SK-N-SH (cell line): ENCODE results near the gene TMEM243. TPM values are rescaled to one million over a fixed set of nuclear protein-coding genes. Genes with fewer than 3 reads are reported as not detected.

Source experiments
- CTCF ChIA-PET: fragments of 300-600, 350-600 bp; formaldehyde crosslinking; extraction: SDS; loops from one replicate; lab custom pipeline; 2021; lab: Yijun Ruan, JAX
- POLR2A ChIA-PET: fragments of 350-600 bp; sonication (Branson Sonifier 250); formaldehyde crosslinking; extraction: SDS; loops from one replicate; lab custom pipeline; 2020; ENCODE audit warnings: antibody characterized with exemption, inconsistent platforms; lab: Yijun Ruan, JAX
- DNase-seq: peaks from one replicate; pipeline ENCODE4 v3.0.0; 2012
- H2AFZ ChIP-seq: fragments of 200-600 bp; sonication (generic); 2 replicates; pipeline ENCODE4 v1.8.1; 2016; ENCODE audit warnings: antibody characterized with exemption, mild to moderate bottlenecking, low read depth
- H3F3A ChIP-seq: fragments of 200-600 bp; sonication (generic); replicated peaks from 2 replicates; pipeline ENCODE3; 2016; ENCODE audit warnings: antibody characterized with exemption, mild to moderate bottlenecking; ENCODE audit not compliant: insufficient read depth
- H3K27ac ChIP-seq, 2 experiments: fragments of 200-500 bp in 1 of 2; fragments of 200-600 bp in 1 of 2; sonication (Bioruptor generic) in 1 of 2; sonication (generic), shearing (Covaris generic) in 1 of 2; 2 replicates each; pipeline versions ENCODE4 v1.5.1 to v1.6.1; 2014 to 2016; ENCODE audit warnings: low read depth in 2 of 2, inconsistent platforms in 1 of 2, low read length in 1 of 2, mild to moderate bottlenecking in 1 of 2, mixed read lengths in 1 of 2
- H3K27me3 ChIP-seq: fragments of 200-600 bp; sonication (generic), shearing (Covaris generic); 2 replicates; pipeline ENCODE4 v1.6.1; 2016; ENCODE audit warnings: mixed run types; ENCODE audit not compliant: insufficient read depth
- H3K36me3 ChIP-seq, 2 experiments: fragments of 200-500 bp in 1 of 2; fragments of 200-600 bp in 1 of 2; sonication (Bioruptor generic) in 1 of 2; sonication (generic) in 1 of 2; replicated peaks in 1 of 2; 2 replicates each; pipeline versions ENCODE3 to v1.5.1; 2014 to 2016; ENCODE audit warnings: low read length in 1 of 2, mild to moderate bottlenecking in 1 of 2; ENCODE audit not compliant: insufficient read depth in 2 of 2, control insufficient read depth in 1 of 2
- H3K4me1 ChIP-seq, 2 experiments: fragments of 200-500 bp in 1 of 2; fragments of 200-600 bp in 1 of 2; sonication (Bioruptor generic) in 1 of 2; sonication (generic), shearing (Covaris generic) in 1 of 2; 2 replicates each; pipeline versions ENCODE4 v1.5.1 to v1.6.1; 2014 to 2016; ENCODE audit warnings: low read depth in 1 of 2, low read length in 1 of 2, mixed run types in 1 of 2; ENCODE audit not compliant: insufficient read depth in 2 of 2, control insufficient read depth in 1 of 2
- H3K4me2 ChIP-seq: fragments of 200-600 bp; sonication (generic), shearing (Covaris generic); 2 replicates; pipeline ENCODE4 v1.6.1; 2017; ENCODE audit warnings: mixed run types
- H3K4me3 ChIP-seq, 2 experiments: fragments of 200-500 bp in 1 of 2; fragments of 200-600 bp in 1 of 2; sonication (Bioruptor generic) in 1 of 2; sonication (generic), shearing (Covaris generic) in 1 of 2; 2 replicates each; pipeline versions ENCODE4 v1.5.1 to v1.8.1; 2014 to 2016; ENCODE audit warnings: low read depth in 2 of 2, inconsistent platforms in 1 of 2, low read length in 1 of 2, mild to moderate bottlenecking in 1 of 2, mixed read lengths in 1 of 2, moderate library complexity in 1 of 2
- H3K79me2 ChIP-seq: fragments of 200-600 bp; sonication (generic); 2 replicates; pipeline ENCODE4 v1.8.1; 2017; ENCODE audit warnings: mild to moderate bottlenecking; ENCODE audit not compliant: insufficient read depth
- H3K9ac ChIP-seq: fragments of 200-600 bp; sonication (generic); 2 replicates; pipeline ENCODE4 v1.6.1; 2017; ENCODE audit warnings: mixed run types
- H3K9me2 ChIP-seq: fragments of 200-600 bp; sonication (generic); 2 replicates; pipeline ENCODE4 v1.6.1; 2017; ENCODE audit warnings: mixed run types
- H3K9me3 ChIP-seq: fragments of 200-600 bp; sonication (generic); 2 replicates; pipeline ENCODE4 v1.6.1; 2017; ENCODE audit warnings: mixed run types, mild to moderate bottlenecking, moderate library complexity
- H4K20me1 ChIP-seq: fragments of 200-600 bp; sonication (generic); 2 replicates; pipeline ENCODE4 v1.6.1; 2017; ENCODE audit warnings: mild to moderate bottlenecking, mixed run types; ENCODE audit not compliant: insufficient read depth
- CHD2 ChIP-seq: fragments of 150-350 bp; IDR thresholded peaks from 2 replicates; pipeline ENCODE4 v1.6.1; 2018; ENCODE audit warnings: low read length; ENCODE audit not compliant: partially characterized antibody
- ELF1 ChIP-seq: IDR thresholded peaks from 2 replicates; pipeline ENCODE4 v1.4.0; 2012
- EZH2phosphoT487 ChIP-seq: fragments of 200-600 bp; sonication (generic); IDR thresholded peaks from 2 replicates; pipeline ENCODE4 v1.6.1; 2017; ENCODE audit warnings: low read depth, mixed run types, mild to moderate bottlenecking, antibody characterized with exemption, moderate library complexity, borderline replicate concordance
- FOSL2 ChIP-seq: IDR thresholded peaks from 2 replicates; pipeline ENCODE4 v1.4.0; 2012; ENCODE audit warnings: low read depth, mild to moderate bottlenecking, moderate library complexity, borderline replicate concordance
- FOXM1 ChIP-seq: IDR thresholded peaks from 2 replicates; pipeline ENCODE4 v1.4.0; 2012; ENCODE audit warnings: low read depth, mild to moderate bottlenecking
- GABPA ChIP-seq: IDR thresholded peaks from 2 replicates; pipeline ENCODE4 v1.4.0; 2012; ENCODE audit warnings: low read depth, mild to moderate bottlenecking
- GATA2 ChIP-seq: sonication (generic); formaldehyde crosslinking; IDR thresholded peaks from 2 replicates; pipeline ENCODE4 v1.5.0; 2020; ENCODE audit warnings: mild to moderate bottlenecking, missing genetic modification reagents
- IRF3 ChIP-seq: fragments of 150-350 bp; IDR thresholded peaks from 2 replicates; pipeline ENCODE4 v1.6.1; 2016; ENCODE audit warnings: mild to moderate bottlenecking, low read depth, low read length
- MAX ChIP-seq: IDR thresholded peaks from 2 replicates; pipeline ENCODE4 v1.4.0; 2012; ENCODE audit warnings: low read depth
- MEF2A ChIP-seq: IDR thresholded peaks from 2 replicates; pipeline ENCODE4 v1.4.0; 2012; ENCODE audit warnings: low read depth, borderline replicate concordance
- MXI1 ChIP-seq: IDR thresholded peaks from 2 replicates; pipeline ENCODE4 v1.6.1; 2012; ENCODE audit warnings: mild to moderate bottlenecking, low read depth, low read length, improper control_type of control experiment
- POLR2AphosphoS5 ChIP-seq: IDR thresholded peaks from 2 replicates; pipeline ENCODE4 v1.6.1; 2012; ENCODE audit warnings: low read depth, low read length
- RCOR1 ChIP-seq: fragments of 150-350 bp; IDR thresholded peaks from 2 replicates; pipeline ENCODE4 v1.6.1; 2017; ENCODE audit warnings: antibody characterized with exemption, low read length
- RFX5 ChIP-seq: IDR thresholded peaks from 2 replicates; pipeline ENCODE4 v1.6.1; 2012; ENCODE audit warnings: mild to moderate bottlenecking, improper control_type of control experiment, low read length
- RXRA ChIP-seq: IDR thresholded peaks from 2 replicates; pipeline ENCODE4 v1.4.0; 2012; ENCODE audit warnings: low read depth, mild to moderate bottlenecking, borderline replicate concordance
- SMC3 ChIP-seq: IDR thresholded peaks from 2 replicates; pipeline ENCODE4 v1.6.1; 2012; ENCODE audit warnings: low read depth, low read length, improper control_type of control experiment
- TAF1 ChIP-seq: IDR thresholded peaks from 2 replicates; pipeline ENCODE4 v1.6.1; 2012; ENCODE audit warnings: low read depth, mild to moderate bottlenecking, low read length, moderate library complexity, borderline replicate concordance
- TEAD4 ChIP-seq: IDR thresholded peaks from 2 replicates; pipeline ENCODE4 v1.4.0; 2012; ENCODE audit warnings: mild to moderate bottlenecking, borderline replicate concordance; ENCODE audit not compliant: insufficient read depth
- USF2 ChIP-seq: fragments of 150-350 bp; IDR thresholded peaks from 2 replicates; pipeline ENCODE4 v1.6.1; 2017; ENCODE audit warnings: antibody characterized with exemption, low read length, low read depth, borderline replicate concordance
- YY1 ChIP-seq: IDR thresholded peaks from 2 replicates; pipeline ENCODE4 v1.4.0; 2012; ENCODE audit warnings: low read depth, mild to moderate bottlenecking
- WGBS: methylation state at CpG from one replicate; pipeline ENCODE4 v1.1.6; 2017; ENCODE audit warnings: low lambda C conversion rate; 5-methylcytosine and 5-hydroxymethylcytosine counted together
- polyA plus RNA-seq, 3 experiments: library from polyadenylated mRNA; depleted of rRNA; stranded (reverse); fragments of >200 nt; gene quantifications; 2 replicates each; pipeline ENCODE4 v1.2.3, GENCODE V29; 2012
- TF ChIP-seq, protein P1 (sequence below): IDR thresholded peaks from 2 replicates; pipeline ENCODE4 v1.4.0; 2012; ENCODE audit warnings: low read depth, borderline replicate concordance

TMEM243 gene
- polyA plus RNA-seq, 1 of the 3 experiments (the other 2 are of a cell fraction): 31.1 TPM

DNA sequence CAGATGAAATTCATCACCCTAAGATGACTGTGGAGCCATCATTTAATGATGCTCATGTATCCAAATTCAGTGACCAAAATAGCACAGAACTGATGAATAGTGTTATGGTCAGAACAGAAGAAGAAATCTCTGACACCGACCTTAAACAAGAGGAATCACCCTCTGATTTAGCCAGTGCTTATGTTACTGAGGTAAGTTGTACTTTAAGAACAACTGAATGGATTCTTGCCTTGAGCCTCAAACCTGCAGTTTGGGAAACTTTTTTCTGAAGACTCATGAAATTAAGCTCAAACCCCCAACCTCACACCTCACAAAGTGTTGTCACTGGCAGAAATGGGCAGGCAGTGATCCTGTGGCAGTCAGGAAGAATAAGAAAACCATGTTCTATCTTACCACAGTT, 25.6 kb downstream of the TMEM243 start:
- no peak for DNase-seq
- H3F3A ChIP-seq: peaks cover 13% of the 10 kb centered on the region
- TF ChIP-seq, protein P1, sequence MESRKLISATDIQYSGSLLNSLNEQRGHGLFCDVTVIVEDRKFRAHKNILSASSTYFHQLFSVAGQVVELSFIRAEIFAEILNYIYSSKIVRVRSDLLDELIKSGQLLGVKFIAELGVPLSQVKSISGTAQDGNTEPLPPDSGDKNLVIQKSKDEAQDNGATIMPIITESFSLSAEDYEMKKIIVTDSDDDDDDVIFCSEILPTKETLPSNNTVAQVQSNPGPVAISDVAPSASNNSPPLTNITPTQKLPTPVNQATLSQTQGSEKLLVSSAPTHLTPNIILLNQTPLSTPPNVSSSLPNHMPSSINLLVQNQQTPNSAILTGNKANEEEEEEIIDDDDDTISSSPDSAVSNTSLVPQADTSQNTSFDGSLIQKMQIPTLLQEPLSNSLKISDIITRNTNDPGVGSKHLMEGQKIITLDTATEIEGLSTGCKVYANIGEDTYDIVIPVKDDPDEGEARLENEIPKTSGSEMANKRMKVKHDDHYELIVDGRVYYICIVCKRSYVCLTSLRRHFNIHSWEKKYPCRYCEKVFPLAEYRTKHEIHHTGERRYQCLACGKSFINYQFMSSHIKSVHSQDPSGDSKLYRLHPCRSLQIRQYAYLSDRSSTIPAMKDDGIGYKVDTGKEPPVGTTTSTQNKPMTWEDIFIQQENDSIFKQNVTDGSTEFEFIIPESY: no peak
- TF ChIP-seq RXRA (no peak), CHD2 (no peak), POLR2AphosphoS5 (no peak), MEF2A (no peak), YY1 (no peak), RFX5 (no peak), IRF3 (no peak), MXI1 (no peak)
- H3K27me3 ChIP-seq: no peaks in the 10 kb centered on the region
- no peak overlapping the region for H3K9ac ChIP-seq
- no peaks in the 10 kb centered on the region for H3K9me3 ChIP-seq
- ChIA-PET POLR2A (no interaction called here), CTCF (interaction anchor here (1.0 kb wide), 1 partner anchor 8 kb away, joined by 3 read pairs; no protein-coding TSS in a partner anchor)
- no peak overlapping the region for H3K4me2 ChIP-seq
- H3K4me3 ChIP-seq: no peak overlapping the region
- no peak overlapping the region for H2AFZ ChIP-seq
- WGBS: 76% methylated on average over 1 of the region's 1 CpG
- peaks cover 13% of the 10 kb centered on the region; the same call in 1 of the 2 replicates for H3K79me2 ChIP-seq
- peaks cover 4% of the 10 kb centered on the region; the same call in 1 of the 2 replicates for H4K20me1 ChIP-seq
- H3K9me2 ChIP-seq: no peaks in the 10 kb centered on the region
- H3K4me1 ChIP-seq: no peaks in the 10 kb centered on the region; a peak in 1 of 4 replicates
- H3K36me3 ChIP-seq: peaks cover 99 to 100% of the 10 kb centered on the region in 2 experiments
- 0 out of 4 replicates have a peak overlapping the region, but pooled peaks of 1 of the 2 experiments have one; percentile 4 for H3K27ac ChIP-seq

- 89% methylated on average over 6 of the region's 6 CpGs for WGBS
- CTCF ChIA-PET: interaction anchor here (0.9 to 1.0 kb wide), 2 partner anchors 9 to 20 kb away, joined by 3 to 4 read pairs; no protein-coding TSS in a partner anchor
- Histone ChIP-seq H3K4me1 (no peaks in the 10 kb centered on the region; a peak in 1 of 4 replicates), H3K27ac (no peak overlapping the region; a peak in 1 of 4 replicates), H4K20me1 (peaks cover 4% of the 10 kb centered on the region; the same call in 1 of the 2 replicates), H3F3A (peaks cover 13% of the 10 kb centered on the region), H3K27me3 (no peaks in the 10 kb centered on the region), H3K4me3 (no peak overlapping the region), H3K9me3 (no peaks in the 10 kb centered on the region), H3K79me2 (peaks cover 4% of the 10 kb centered on the region; the same call in 1 of the 2 replicates), H3K36me3 (peaks cover 99 to 100% of the 10 kb centered on the region in 2 experiments), H3K9me2 (no peaks in the 10 kb centered on the region), H3K4me2 (no peak overlapping the region), H3K9ac (no peak overlapping the region), H2AFZ (no peak overlapping the region)
- POLR2A ChIA-PET: no interaction called here
- TF ChIP-seq RCOR1 (no peak), ELF1 (no peak), POLR2AphosphoS5 (no peak), EZH2phosphoT487 (no peak), SMC3 (no peak), GATA2 (CRISPR knock-in tag) (no peak), FOXM1 (no peak), RXRA (no peak), TAF1 (no peak), USF2 (no peak), MAX (no peak), FOSL2 (no peak), GABPA (no peak), TEAD4 (no peak)
- no peak for DNase-seq
Observed at GRCh38 chr7:87192784-87193487, 26.6 kb downstream of the TMEM243 start.
